Stimulated activated CD8-positive, alpha-beta memory T cell treated with anti-CD3 and anti-CD28 coated beads, Interleukin-7, amount 100 ng/mL, for 4 hours (primary cell): ENCODE measurements around the gene CYTH1.

ENCODE experiments used
- DNase-seq, 2 donors: peaks; one replicate each; pipeline ENCODE4 v3.0.0-alpha.2; 2020; ENCODE audit warnings: low read depth in 2 of 2

CYTH1 gene

DNA sequence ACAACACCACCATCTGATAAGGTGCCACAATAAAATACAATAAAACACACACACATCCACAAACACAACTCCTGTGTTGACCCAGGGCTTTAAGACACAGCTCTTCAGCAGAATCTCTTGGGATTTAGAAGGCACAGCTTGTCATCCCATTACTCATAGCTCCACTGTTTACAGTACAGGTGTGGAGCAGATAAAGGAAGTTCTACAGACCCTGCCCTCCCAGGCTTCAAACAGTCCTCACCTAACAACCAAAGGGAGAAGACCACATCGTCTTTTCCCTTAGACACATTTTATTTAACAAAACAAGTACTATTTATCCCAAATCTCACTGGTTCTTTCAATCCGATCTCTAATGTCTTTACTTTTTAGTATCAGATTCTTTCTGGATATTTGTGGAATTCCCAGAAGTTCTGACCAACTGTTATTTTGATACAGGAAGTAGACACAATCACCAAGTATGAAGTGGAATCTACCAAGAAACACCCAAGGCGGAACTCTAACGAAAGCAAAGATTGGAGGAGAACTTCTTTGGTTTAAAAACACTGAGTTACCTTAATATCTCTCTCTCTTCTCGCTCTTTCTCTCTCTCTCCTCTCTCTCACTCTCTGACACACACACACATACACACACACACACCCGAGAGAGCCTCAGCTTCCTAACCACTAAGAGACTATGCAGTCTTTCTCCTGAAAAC is 46.1 kb downstream of the CYTH1 start:
- no peak for DNase-seq

GRCh38 chr17:78734793-78735641 is 47.1 kb downstream of the CYTH1 start:
- no peak for DNase-seq

DNA sequence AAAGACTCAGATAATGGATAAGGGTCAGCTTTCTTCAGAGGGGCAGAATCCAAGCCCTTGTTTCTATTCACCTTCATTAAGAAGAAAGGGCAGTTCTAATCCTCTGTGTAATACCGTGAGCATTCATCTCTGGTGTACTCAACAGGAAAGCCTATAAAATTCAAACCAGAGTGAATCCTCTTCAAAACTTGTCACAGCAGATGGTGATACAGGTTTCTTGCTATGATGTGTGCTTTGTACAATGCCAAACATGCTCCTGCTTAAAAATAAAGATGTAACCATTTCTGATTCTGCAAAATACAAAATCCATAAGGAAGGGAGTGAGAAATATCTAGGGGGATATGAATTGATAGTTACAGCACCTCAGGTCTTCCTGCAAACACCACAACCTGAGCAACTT is 49.7 kb downstream of the CYTH1 start:
- no peak for DNase-seq

DNA sequence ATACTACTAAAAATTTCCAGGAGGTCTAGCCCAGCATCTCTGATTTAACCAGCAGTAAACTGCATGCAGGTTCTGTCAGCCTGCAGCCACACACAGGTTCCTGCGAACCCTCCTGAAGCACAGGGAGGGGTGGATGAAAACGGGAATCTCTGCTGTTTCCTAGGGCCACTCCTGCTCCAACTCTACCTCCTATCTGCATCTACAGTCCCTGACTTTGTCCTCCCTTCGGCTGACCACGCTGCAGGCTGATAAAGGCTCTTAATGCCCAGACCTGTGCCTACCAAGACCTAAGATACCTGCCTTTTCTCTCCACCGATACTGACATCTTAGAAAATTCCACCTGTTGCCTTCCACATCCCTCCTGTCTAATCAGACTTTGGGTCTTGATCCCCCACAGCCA is 50.2 kb downstream of the CYTH1 start:
- no peak for DNase-seq

GRCh38 chr17:78729641-78730040 is 52.4 kb downstream of the CYTH1 start:
- DNase-seq: no peak

DNA sequence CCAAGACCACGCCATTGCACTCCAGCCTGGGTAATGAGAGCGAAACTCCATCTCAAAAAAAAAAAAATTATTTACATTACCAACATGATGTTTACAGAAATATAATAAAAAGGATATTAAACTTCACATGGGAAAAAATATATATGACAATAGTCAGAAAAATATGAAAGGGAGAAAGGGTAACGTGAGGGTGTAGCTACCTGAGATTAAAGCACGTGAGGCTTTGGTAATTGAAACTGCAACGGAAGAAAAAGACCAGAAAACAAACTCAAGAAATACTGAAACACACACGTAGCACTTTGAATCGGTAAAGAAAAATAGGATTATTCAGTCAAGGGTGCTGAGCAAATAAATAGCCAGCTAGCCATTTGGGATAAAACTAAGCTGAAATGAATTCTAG is 53.6 kb downstream of the CYTH1 start:
- DNase-seq: no peak

- no peak for DNase-seq
Observed at GRCh38 chr17:78727476-78728229, 54.4 kb downstream of the CYTH1 start.

DNA sequence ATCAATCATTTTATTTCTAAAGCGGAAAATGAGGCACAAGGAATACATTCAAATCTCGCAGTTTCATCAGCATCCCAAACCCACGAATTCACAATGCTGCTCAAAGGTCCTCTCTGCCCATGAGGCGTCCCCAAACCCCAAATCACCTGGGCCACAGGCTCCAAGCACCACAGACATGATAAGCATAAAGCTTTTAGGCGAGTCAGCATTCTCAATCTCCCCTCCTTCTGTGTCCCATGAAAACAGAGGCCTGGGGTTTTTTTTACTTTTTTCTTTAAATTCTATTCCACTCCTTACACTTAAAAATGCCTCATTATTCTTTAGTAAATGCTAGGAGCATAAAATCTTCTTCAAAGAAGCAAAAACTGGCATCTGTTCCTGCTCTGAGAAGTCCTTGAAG is 55.0 kb downstream of the CYTH1 start:
- DNase-seq: no peak

DNA sequence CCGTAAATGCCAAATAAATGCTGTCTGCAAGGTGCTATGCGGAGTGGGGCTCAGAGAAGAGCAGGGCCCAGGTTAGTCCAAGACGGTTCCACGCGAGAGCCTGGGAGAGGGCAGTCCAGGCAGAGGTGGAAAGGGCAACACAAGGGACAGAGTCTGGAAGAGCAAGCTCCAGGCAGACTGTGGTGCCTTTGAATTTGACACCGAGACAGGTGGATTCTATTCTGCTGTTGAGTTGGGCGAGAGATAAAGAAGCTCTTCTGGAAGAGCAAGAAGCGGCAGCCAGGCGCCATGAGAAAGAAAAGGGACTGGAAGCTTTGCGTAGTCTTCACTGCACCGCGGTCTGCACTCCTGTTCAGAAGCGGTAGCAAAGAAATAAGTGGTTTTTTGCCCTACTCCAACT is 55.6 kb downstream of the CYTH1 start:
- DNase-seq: no peak

- DNase-seq: no peak
Observed at GRCh38 chr17:78725448-78726021, 56.5 kb downstream of the CYTH1 start.

- no peak for DNase-seq
Observed at GRCh38 chr17:78724999-78725398, 57.1 kb downstream of the CYTH1 start.

DNA sequence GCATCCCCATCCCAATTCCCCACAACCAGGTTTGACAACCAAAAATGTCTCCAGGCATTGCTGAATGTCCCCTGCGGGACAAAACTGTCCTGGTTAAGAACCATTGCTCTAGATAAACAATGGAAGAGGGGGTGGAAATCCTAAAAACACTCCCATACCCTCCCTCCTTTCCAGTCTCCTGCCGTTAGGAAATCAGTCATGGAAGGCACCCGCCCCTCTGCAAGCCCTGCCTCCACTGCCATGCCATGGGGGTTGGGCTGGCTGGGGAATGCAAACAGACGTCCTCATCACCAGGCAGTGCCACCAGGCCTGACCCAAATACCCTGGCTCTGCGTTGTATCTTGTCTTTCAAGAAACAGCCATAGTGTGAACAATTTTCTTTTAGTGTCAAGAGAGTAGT is 57.5 kb downstream of the CYTH1 start:
- DNase-seq: no peak

DNA sequence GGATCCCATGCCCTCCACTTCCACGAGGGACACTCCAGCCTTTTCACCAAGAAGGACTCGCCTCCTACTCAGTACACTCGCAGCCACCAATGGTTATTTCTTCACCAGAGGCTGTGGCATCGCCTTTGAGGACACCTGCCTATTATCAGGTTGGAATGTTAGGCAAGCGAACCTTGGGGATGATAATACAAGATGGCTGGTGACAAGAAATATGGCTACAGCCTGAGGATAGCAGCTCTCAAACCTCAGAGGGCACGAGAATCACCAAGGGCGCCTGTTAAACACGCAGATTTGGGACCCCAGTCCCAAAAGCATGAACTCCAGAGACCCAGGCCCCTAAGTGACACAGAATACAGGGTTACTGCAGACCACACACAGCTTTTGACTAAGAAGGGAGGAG is 58.1 kb downstream of the CYTH1 start:
- DNase-seq: no peak

GRCh38 chr17:78723001-78723796 is 58.9 kb downstream of the CYTH1 start:
- DNase-seq: no peak

GRCh38 chr17:78722246-78722761 is 59.8 kb downstream of the CYTH1 start:
- no peak for DNase-seq

DNA sequence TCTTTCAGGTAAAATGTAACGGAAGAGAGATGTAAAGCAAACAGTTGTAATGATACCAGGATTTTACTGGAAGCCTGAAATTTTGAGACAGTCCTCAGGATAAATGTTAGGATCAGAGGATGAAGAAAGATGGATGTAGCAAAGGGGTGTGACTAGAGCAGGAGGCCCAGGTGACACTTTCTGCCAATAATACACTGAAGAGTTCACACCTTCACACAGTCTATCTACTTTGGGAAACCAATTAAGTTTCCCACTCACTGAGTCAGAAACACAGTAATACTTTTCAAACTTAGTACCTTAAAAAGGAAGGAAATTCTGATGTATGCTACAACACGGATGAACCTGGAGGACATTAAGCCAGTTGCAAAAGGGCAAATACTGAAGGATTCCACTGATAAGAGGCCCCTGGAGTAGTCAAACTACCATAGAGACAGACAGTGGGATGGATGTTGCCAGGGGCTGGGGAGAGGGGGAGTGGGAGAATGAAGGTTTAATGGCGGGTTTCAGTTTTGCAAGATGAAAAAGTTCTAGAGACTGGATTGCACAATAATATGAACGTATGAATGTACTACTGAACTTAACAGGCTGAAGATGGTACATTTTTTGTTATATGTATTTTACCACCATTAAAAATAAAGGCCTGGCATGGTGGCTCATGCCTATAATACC is 62.3 kb downstream of the CYTH1 start:
- DNase-seq: no peak

DNA sequence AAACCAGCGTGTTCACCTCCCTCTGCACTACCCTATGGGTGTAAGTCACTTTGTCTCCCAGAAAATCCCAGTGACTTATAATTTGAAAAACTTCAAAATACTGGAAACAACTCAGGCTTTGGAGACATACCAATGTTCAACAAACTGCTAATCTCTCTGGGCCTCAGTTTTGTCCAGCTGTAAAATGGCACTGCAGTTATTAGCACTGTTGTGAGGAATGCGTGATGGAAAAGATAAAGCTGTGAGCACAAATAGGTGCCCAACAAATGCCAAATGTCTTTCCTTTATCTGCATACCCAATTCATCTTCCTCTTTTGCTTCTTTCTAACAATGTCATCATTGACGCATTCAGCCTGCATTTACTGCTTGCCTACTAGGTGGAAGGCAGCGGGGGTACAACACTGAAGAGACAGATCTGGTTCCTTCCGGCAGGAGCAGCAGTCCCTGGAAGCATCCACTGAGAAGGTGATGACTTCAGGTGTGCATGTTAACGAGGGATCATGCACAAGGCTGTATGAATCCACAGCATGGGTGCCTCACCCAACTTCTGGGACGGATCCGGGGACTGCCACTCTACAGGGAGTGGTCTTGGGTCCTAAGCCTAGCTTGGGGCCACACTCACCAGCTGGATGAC is 63.4 kb downstream of the CYTH1 start:
- no peak for DNase-seq

DNA sequence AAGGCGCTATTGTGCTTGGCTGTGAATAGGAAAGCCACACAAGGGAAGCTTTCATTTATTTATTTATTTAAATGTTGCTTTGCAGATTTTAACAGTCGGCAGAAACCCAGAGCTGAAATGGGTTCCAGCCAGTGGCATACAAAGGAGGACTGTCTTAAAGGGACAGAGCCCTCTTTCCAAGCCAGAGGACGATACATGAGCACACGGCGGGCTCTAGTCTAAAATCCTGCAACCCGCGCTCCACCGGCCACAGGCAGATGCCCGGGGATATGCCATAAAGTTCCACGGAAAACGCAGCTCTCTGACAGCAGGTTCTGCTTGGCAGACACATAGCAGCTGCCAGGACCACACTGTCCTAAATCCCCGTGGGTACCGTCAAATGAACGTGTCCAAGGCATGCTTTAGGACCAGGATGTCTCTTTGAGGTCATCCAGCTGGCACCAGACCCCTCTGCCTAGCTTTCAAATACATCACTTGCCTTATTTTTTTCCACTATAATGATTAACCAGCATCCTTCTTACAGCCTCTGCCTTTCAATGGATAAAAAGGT is 64.6 kb downstream of the CYTH1 start:
- DNase-seq: no peak

- no peak for DNase-seq
Observed at GRCh38 chr17:78716814-78717393, 65.2 kb downstream of the CYTH1 start.
